ENCODE measurements around the gene CTNNA3. TPM values are rescaled to one million over a fixed set of nuclear protein-coding genes. Genes with fewer than 3 reads are reported as not detected.

The CTNNA3 gene
- total RNA-seq, 1 experiment from 2014 or later = 0.20 TPM

DNA sequence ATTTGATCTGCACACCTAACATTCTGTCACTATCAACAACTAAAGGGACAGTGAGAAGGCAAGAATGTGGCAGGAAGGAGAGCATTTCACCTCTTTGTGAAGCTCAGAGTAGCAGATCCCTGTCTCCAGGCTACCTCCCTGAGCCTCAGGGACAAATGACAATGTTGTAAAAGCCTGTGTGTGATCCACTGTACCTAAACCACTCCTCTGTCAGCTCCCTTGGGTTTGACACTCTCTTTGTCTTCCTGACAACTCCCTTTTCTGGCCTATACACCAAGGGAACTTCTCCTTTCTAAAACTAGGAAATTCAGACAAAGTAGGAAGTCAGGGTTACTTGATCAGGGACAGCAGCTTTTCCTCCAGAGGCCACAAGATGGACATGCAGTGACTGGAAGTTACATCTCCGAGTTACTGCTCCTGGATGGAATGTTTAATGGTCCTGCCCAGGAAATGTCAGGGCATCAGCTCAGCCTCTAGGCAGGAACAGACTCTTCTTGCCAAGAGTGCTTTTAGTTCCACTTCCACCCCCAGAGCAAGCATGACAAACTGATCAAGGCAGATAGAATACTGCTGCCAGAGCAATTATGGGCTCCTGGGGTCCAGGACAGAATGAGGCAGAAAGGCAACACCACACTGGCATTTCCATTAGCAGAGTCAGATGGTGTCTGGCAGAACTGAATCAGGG lies 1784.7 kb downstream of the CTNNA3 start:
- TF ChIP-seq CTCF (IDR thresholded peaks at IDR 0.05; ENCODE audit: insufficient read depth in 1 of 2, low read depth in 1 of 2, low read length in 1 of 2, severe bottlenecking in 1 of 2, unreplicated experiment in 1 of 2) = no peak
- ChIA-PET POLR2A (no interaction called here), CTCF (no interaction called here)
- no TSS peak for BruUV-seq (replicated peaks)
- intact Hi-C loops (cut with micrococcal nuclease; ENCODE audit: unreplicated experiment) = no loop called here
- Histone ChIP-seq H3K4me3 (ENCODE audit: low read depth, low read length) (no peak overlapping the region), H3K36me3 (ENCODE audit: control insufficient read depth, insufficient read depth, low read length) (no peaks in the 10 kb centered on the region), H3K9me3 (no peaks in the 10 kb centered on the region), H3K4me1 (peaks cover 17% of the 10 kb centered on the region), H3K27me3 (replicated peaks; ENCODE audit: control insufficient read depth, insufficient read depth, low read length) (no peaks in the 10 kb centered on the region)
- DNase-seq = no peak
- H3K4me3 Mint-ChIP-seq (ENCODE audit: unreplicated experiment) = no peak overlapping the region
- H3K27ac Mint-ChIP-seq (ENCODE audit: unreplicated experiment) = no peak overlapping the region
- peaks cover 4% of the 10 kb centered on the region for H3K27me3 Mint-ChIP-seq (ENCODE audit: insufficient read depth, unreplicated experiment)
- H3K4me1 Mint-ChIP-seq (ENCODE audit: low read depth, unreplicated experiment) = peaks cover 18% of the 10 kb centered on the region
- no peaks in the 10 kb centered on the region for H3K9me3 Mint-ChIP-seq (ENCODE audit: unreplicated experiment)
- no peaks in the 10 kb centered on the region for H3K36me3 Mint-ChIP-seq (ENCODE audit: insufficient read depth, unreplicated experiment)

DNA sequence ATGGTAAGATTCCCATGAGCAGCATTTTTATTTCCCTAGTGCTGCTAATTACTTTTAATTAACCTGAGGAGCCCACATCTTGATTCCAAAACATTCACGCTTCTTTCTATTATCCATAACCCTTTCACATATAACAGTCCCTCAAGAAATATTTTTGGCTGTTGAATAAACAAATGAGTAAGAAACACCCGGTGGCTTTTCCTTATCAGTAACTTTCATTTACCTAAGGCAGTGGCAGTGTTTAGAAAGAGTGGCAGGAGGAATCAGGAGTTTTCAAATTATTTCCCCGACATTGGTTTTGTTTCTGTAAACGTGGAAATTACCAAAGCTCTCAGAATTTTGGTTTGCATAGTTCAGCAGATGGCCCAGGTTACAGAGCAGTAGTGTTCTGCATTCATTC lies 1785.8 kb downstream of the CTNNA3 start:
- H3K27me3 ChIP-seq (replicated peaks; ENCODE audit: control insufficient read depth, insufficient read depth, low read length) = no peaks in the 10 kb centered on the region
- intact Hi-C loops (cut with micrococcal nuclease; ENCODE audit: unreplicated experiment) = no loop called here
- no peak overlapping the region for H3K4me3 Mint-ChIP-seq (ENCODE audit: unreplicated experiment)

DNA sequence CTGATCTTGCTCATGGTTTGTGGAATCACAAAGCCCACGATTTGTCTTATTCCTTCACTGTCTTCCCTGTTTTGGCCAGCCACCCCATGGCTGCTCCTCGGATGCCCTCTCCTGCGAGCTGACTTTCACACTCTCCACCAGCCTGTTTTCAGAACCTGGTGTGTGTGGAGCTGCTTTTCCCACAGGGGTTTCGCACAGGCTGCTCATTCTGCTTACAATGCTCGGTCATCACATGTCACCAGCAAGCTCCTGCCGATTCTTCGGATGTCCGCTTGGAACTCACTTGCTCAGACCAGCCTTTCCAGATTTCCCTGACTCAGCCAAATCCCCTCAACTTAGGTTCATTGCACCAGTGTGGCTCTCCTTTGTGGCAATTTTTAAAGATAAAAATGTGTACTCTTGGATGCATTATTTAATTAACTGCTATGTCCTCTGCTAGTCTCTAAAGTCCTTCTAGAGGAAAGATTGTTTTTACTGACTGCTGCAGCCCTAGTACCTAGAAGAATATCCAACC lies 1788.7 kb downstream of the CTNNA3 start:
- Mint-ChIP-seq H3K4me1 (ENCODE audit: low read depth, unreplicated experiment) (peaks cover 18% of the 10 kb centered on the region), H3K36me3 (ENCODE audit: insufficient read depth, unreplicated experiment) (no peaks in the 10 kb centered on the region), H3K27ac (ENCODE audit: unreplicated experiment) (no peak overlapping the region), H3K9me3 (ENCODE audit: unreplicated experiment) (no peaks in the 10 kb centered on the region), H3K27me3 (ENCODE audit: insufficient read depth, unreplicated experiment) (peaks cover 2% of the 10 kb centered on the region), H3K4me3 (ENCODE audit: unreplicated experiment) (no peak overlapping the region)
- intact Hi-C loops (cut with micrococcal nuclease; ENCODE audit: unreplicated experiment) = no loop called here
- CTCF ChIA-PET = no interaction called here
- H3K9me3 ChIP-seq = no peaks in the 10 kb centered on the region
- H3K4me1 ChIP-seq = peaks cover 17% of the 10 kb centered on the region
- no peak for TF ChIP-seq CTCF (IDR thresholded peaks at IDR 0.05; ENCODE audit: insufficient read depth in 1 of 2, low read depth in 1 of 2, low read length in 1 of 2, severe bottlenecking in 1 of 2, unreplicated experiment in 1 of 2)
- H3K36me3 ChIP-seq (ENCODE audit: control insufficient read depth, insufficient read depth, low read length) = no peaks in the 10 kb centered on the region
- no peaks in the 10 kb centered on the region for H3K27me3 ChIP-seq (replicated peaks; ENCODE audit: control insufficient read depth, insufficient read depth, low read length)
- no peak for DNase-seq
- BruUV-seq (replicated peaks) = no TSS peak
- POLR2A ChIA-PET = no interaction called here
- H3K4me3 ChIP-seq (ENCODE audit: low read depth, low read length) = no peak overlapping the region

More for the DNA sequence above, 1785.8 kb downstream of the CTNNA3 start:
- H3K9me3 Mint-ChIP-seq (ENCODE audit: unreplicated experiment) = no peaks in the 10 kb centered on the region
- no peaks in the 10 kb centered on the region for H3K36me3 ChIP-seq (ENCODE audit: control insufficient read depth, insufficient read depth, low read length)
- no TSS peak for BruUV-seq (replicated peaks)
- peaks cover 18% of the 10 kb centered on the region for H3K4me1 Mint-ChIP-seq (ENCODE audit: low read depth, unreplicated experiment)
- TF ChIP-seq CTCF (IDR thresholded peaks at IDR 0.05; ENCODE audit: insufficient read depth in 1 of 2, low read depth in 1 of 2, low read length in 1 of 2, severe bottlenecking in 1 of 2, unreplicated experiment in 1 of 2) = no peak
- peaks cover 17% of the 10 kb centered on the region for H3K4me1 ChIP-seq
- H3K27me3 Mint-ChIP-seq (ENCODE audit: insufficient read depth, unreplicated experiment) = peaks cover 1% of the 10 kb centered on the region
- no peak overlapping the region for H3K4me3 ChIP-seq (ENCODE audit: low read depth, low read length)
- CTCF ChIA-PET = no interaction called here
- POLR2A ChIA-PET = no interaction called here
- H3K36me3 Mint-ChIP-seq (ENCODE audit: insufficient read depth, unreplicated experiment) = no peaks in the 10 kb centered on the region
- H3K27ac Mint-ChIP-seq (ENCODE audit: unreplicated experiment) = no peak overlapping the region
- H3K9me3 ChIP-seq = no peaks in the 10 kb centered on the region
- DNase-seq = no peak

Data from Caco-2 (cell line).